WTC11 (cell line): ENCODE data around the gene NFX1.

Experiments
- ATF3 ChIP-seq: sonication (generic); formaldehyde crosslinking; conservative IDR thresholded peaks from 2 replicates; pipeline ENCODE4 v1.8.1; 2022; ENCODE audit warnings: mild to moderate bottlenecking, missing genetic modification reagents
- CREB1 ChIP-seq: sonication (generic); formaldehyde crosslinking; IDR thresholded peaks from 2 replicates; pipeline ENCODE4 v1.8.0; 2023; ENCODE audit warnings: mild to moderate bottlenecking, missing genetic modification reagents
- CREM ChIP-seq: sonication (generic); formaldehyde crosslinking; IDR thresholded peaks from 2 replicates; pipeline ENCODE4 v1.8.1; 2022; ENCODE audit warnings: mild to moderate bottlenecking, missing genetic modification reagents, moderate library complexity
- CTCF ChIP-seq: fragments of 200-600 bp; IDR thresholded peaks from 2 replicates; pipeline ENCODE4 v1.8.0; 2022; ENCODE audit warnings: antibody characterized with exemption
- IRF2 ChIP-seq: sonication (generic); formaldehyde crosslinking; IDR thresholded peaks from 2 replicates; pipeline ENCODE4 v1.8.0; 2022; ENCODE audit warnings: low read depth, missing genetic modification reagents, borderline replicate concordance
- NFE2L1 ChIP-seq: sonication (generic); formaldehyde crosslinking; IDR thresholded peaks from 2 replicates; pipeline ENCODE4 v1.8.1; 2023; ENCODE audit warnings: missing genetic modification reagents
- SP1 ChIP-seq: sonication (generic); formaldehyde crosslinking; conservative IDR thresholded peaks from 2 replicates; pipeline ENCODE4 v1.8.1; 2022; ENCODE audit warnings: missing genetic modification reagents
- STAT6 ChIP-seq: sonication (generic); formaldehyde crosslinking; conservative IDR thresholded peaks from 2 replicates; pipeline ENCODE4 v1.8.1; 2023; ENCODE audit warnings: mild to moderate bottlenecking, low read depth, missing genetic modification reagents, moderate library complexity
- TP53 ChIP-seq: sonication (generic); formaldehyde crosslinking; IDR thresholded peaks from 2 replicates; pipeline ENCODE4 v1.8.1; 2023; ENCODE audit warnings: mild to moderate bottlenecking, missing genetic modification reagents
- ZNF232 ChIP-seq: sonication (generic); formaldehyde crosslinking; IDR thresholded peaks from 2 replicates; pipeline ENCODE4 v1.8.0; 2022; ENCODE audit warnings: mild to moderate bottlenecking, missing genetic modification reagents
- ZNF263 ChIP-seq: sonication (generic); formaldehyde crosslinking; IDR thresholded peaks from 2 replicates; pipeline ENCODE4 v1.8.1; 2022; ENCODE audit warnings: low read depth, mild to moderate bottlenecking, moderate library complexity, missing genetic modification reagents
- TF ChIP-seq, protein P1 (sequence below): sonication (generic); formaldehyde crosslinking; IDR thresholded peaks from 2 replicates; pipeline ENCODE4 v1.8.1; 2022; ENCODE audit warnings: low read depth, missing genetic modification reagents, borderline replicate concordance
- TF ChIP-seq, protein P2 (sequence below): sonication (generic); formaldehyde crosslinking; IDR thresholded peaks from 2 replicates; pipeline ENCODE4 v1.8.1; 2023; ENCODE audit warnings: mild to moderate bottlenecking, missing genetic modification reagents, moderate library complexity

DNA sequence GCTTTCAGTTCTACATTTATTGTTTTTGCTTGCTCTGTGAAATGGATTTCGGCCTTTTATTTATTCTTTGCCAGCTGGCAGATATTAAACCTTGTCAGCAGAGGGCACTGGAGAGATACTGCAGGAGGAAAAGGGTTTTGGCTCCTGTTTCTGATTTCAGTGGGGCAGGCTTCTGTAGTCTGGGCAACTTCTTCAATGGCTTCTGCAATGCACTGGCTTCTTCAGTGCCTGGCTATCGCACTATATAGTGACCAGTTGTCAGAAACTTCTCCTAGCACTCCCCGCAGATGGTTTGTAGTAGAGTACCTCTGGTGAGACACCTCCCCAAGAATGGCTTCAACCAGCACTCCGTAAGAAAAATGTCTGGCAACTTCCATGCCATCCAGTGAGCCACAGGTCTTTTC is 3.2 kb upstream of the NFX1 start:
- TF ChIP-seq ATF3 (CRISPR knock-in tag) = no peak
- TF ChIP-seq CREB1 (CRISPR knock-in tag) = no peak
- no peak for TF ChIP-seq TP53 (CRISPR knock-in tag)
- no peak for TF ChIP-seq ZNF232 (CRISPR knock-in tag)
- 0 out of 2 replicates have a peak, but pooled peaks have one; percentile 20 for TF ChIP-seq CTCF
- no peak for TF ChIP-seq ZNF263 (CRISPR knock-in tag)
- TF ChIP-seq IRF2 (CRISPR knock-in tag) = no peak
- no peak for TF ChIP-seq STAT6
- TF ChIP-seq, protein P1, sequence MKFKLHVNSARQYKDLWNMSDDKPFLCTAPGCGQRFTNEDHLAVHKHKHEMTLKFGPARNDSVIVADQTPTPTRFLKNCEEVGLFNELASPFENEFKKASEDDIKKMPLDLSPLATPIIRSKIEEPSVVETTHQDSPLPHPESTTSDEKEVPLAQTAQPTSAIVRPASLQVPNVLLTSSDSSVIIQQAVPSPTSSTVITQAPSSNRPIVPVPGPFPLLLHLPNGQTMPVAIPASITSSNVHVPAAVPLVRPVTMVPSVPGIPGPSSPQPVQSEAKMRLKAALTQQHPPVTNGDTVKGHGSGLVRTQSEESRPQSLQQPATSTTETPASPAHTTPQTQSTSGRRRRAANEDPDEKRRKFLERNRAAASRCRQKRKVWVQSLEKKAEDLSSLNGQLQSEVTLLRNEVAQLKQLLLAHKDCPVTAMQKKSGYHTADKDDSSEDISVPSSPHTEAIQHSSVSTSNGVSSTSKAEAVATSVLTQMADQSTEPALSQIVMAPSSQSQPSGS (CRISPR knock-in tag) = no peak
- TF ChIP-seq NFE2L1 (CRISPR knock-in tag) = no peak
- TF ChIP-seq CREM = no peak
- TF ChIP-seq, protein P2, sequence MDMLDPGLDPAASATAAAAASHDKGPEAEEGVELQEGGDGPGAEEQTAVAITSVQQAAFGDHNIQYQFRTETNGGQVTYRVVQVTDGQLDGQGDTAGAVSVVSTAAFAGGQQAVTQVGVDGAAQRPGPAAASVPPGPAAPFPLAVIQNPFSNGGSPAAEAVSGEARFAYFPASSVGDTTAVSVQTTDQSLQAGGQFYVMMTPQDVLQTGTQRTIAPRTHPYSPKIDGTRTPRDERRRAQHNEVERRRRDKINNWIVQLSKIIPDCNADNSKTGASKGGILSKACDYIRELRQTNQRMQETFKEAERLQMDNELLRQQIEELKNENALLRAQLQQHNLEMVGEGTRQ (CRISPR knock-in tag) = no peak
- TF ChIP-seq SP1 (CRISPR knock-in tag) = no peak
